Naive thymus-derived CD8-positive, alpha-beta T cell (primary cell): ENCODE results near the gene MXRA8. TPM values are rescaled to one million over a fixed set of nuclear protein-coding genes. Genes with fewer than 3 reads are reported as not detected.
A peak's percentile ranks its signal among the peaks of the same experiment; 100 is the strongest.

Source experiments
- ATAC-seq, 2 donors: fragments of 150-1000 bp; cut with Tn5 transposase in 1 of 2; sonication (Bioruptor Pico), chemical (Tn5 transposase) in 1 of 2; 1 replicate in 1 of 2; 2 replicates in 1 of 2; pipeline ENCODE4 v1.10.0; 2021; ENCODE audit warnings: mild to moderate bottlenecking in 2 of 2, moderate library complexity in 2 of 2
- POLR2A ChIA-PET: fragments of 350-600 bp; sonication (Branson Sonifier 250); formaldehyde crosslinking; loops from one replicate; lab custom pipeline; 2021; ENCODE audit warnings: antibody characterized with exemption; lab: Charles Lee
- DNase-seq, 10 donors: peaks; one replicate each; pipeline versions ENCODE4 v3.0.0 to v3.0.0-alpha.2; 2020 to 2022
- H3K27ac Mint-ChIP-seq, 10 donors: one replicate each; pipeline ENCODE4 v1.8.0; 2020 to 2022; ENCODE audit warnings: mild to moderate bottlenecking in 10 of 10, mixed read lengths in 10 of 10, moderate library complexity in 4 of 10, inconsistent platforms in 1 of 10
- H3K27me3 Mint-ChIP-seq, 5 donors: one replicate each; pipeline ENCODE4 v1.8.0; 2021 to 2022; ENCODE audit warnings: mixed read lengths in 5 of 5
- H3K36me3 Mint-ChIP-seq, 3 donors: one replicate each; pipeline ENCODE4 v1.8.0; 2020 to 2022; ENCODE audit warnings: mixed read lengths in 3 of 3, mild to moderate bottlenecking in 2 of 3, inconsistent platforms in 1 of 3
- H3K4me1 Mint-ChIP-seq, 4 donors: one replicate each; pipeline ENCODE4 v1.8.0; 2021 to 2022; ENCODE audit warnings: mixed read lengths in 4 of 4
- H3K4me3 Mint-ChIP-seq, 10 donors: one replicate each; pipeline ENCODE4 v1.8.0; 2020 to 2022; ENCODE audit warnings: mild to moderate bottlenecking in 10 of 10, mixed read lengths in 10 of 10, moderate library complexity in 6 of 10, inconsistent platforms in 1 of 10
- H3K9me3 Mint-ChIP-seq, 9 donors: one replicate each; pipeline ENCODE4 v1.8.0; 2020 to 2022; ENCODE audit warnings: mixed read lengths in 9 of 9, mild to moderate bottlenecking in 3 of 9, inconsistent platforms in 1 of 9, moderate library complexity in 1 of 9
- polyA plus RNA-seq, 3 donors: library from polyadenylated mRNA; unstranded; fragments of 300-500 nt; fragmentation: Illumina TruSeq; gene quantifications; one replicate each; pipeline ENCODE4 v1.2.3, GENCODE V29; 2021
- total RNA-seq, 8 experiments: library from RNA in 2 of 8; stranded (reverse) in 2 of 8; gene quantifications; one replicate each; pipeline ENCODE4 v1.2.3 and lab custom pipeline; 2021 to 2026

Gene MXRA8
- total and polyA plus RNA-seq, 5 experiments from 2014 or later = 7.4 to 22.0 (median 7.7) TPM

- Mint-ChIP-seq H3K9me3 (no peaks in the 10 kb centered on the region), H3K36me3 (peaks cover 0 to 21% (median 1%) of the 10 kb centered on the region in 3 donors), H3K4me3 (no peak overlapping the region), H3K27ac (no peak overlapping the region), H3K4me1 (peaks cover 2 to 14% (median 7%) of the 10 kb centered on the region in 4 donors), H3K27me3 (no peaks in the 10 kb centered on the region)
- DNase-seq (no peak), ATAC-seq (no peak)
- POLR2A ChIA-PET = interaction anchor here (0.9 to 2.6 kb wide), 3 partner anchors 14 to 88 kb away, joined by 3 to 7 read pairs (median 3); partner anchors contain the start of gene CCNL2
These were observed 46.9 kb downstream of the MXRA8 start for GRCh38 chr1:1311107-1312104.

- peak overlapping the region in 7 of 10 donors; percentile 27 to 79 (median 57) for H3K4me3 Mint-ChIP-seq
- no peak for ATAC-seq
- peak overlapping the region in 6 of 10 donors; percentile 13 to 85 (median 63) for H3K27ac Mint-ChIP-seq
These were observed 47.8 kb downstream of the MXRA8 start for GRCh38 chr1:1310476-1311053.

GRCh38 chr1:1310109-1310385 lies 48.3 kb downstream of the MXRA8 start:
- Mint-ChIP-seq H3K27me3 (no peaks in the 10 kb centered on the region), H3K27ac (peak overlapping the region in 3 of 10 donors; percentile 38 to 53 (median 40)), H3K9me3 (no peaks in the 10 kb centered on the region), H3K4me3 (peak overlapping the region in 9 of 10 donors; percentile 10 to 79 (median 58)), H3K4me1 (peaks cover 6 to 26% (median 21%) of the 10 kb centered on the region in 4 donors), H3K36me3 (peaks cover 0 to 14% (median 1%) of the 10 kb centered on the region in 3 donors)
- ATAC-seq (no peak), DNase-seq (no peak)
- POLR2A ChIA-PET = interaction anchor here (0.9 to 2.1 kb wide), 3 partner anchors 16 to 62 kb away, joined by 3 to 6 read pairs (median 3); no protein-coding TSS in a partner anchor

More at GRCh38 chr1:1310476-1311053, 47.8 kb downstream of the MXRA8 start:
- no peak for DNase-seq
- H3K4me1 Mint-ChIP-seq = peaks cover 6 to 22% (median 15%) of the 10 kb centered on the region in 4 donors
- H3K36me3 Mint-ChIP-seq = peaks cover 0 to 15% (median 1%) of the 10 kb centered on the region in 3 donors
- POLR2A ChIA-PET = interaction anchor here (0.9 to 2.6 kb wide), 3 partner anchors 15 to 89 kb away, joined by 3 to 7 read pairs (median 6); partner anchors contain the start of gene CCNL2
- H3K27me3 Mint-ChIP-seq = no peaks in the 10 kb centered on the region
- no peaks in the 10 kb centered on the region for H3K9me3 Mint-ChIP-seq

- no peak for ATAC-seq
- peaks cover 8 to 26% (median 22%) of the 10 kb centered on the region in 4 donors for H3K4me1 Mint-ChIP-seq
- no peak for DNase-seq
- peak overlapping the region in 7 of 10 donors; percentile 24 to 86 (median 65) for H3K27ac Mint-ChIP-seq
- H3K36me3 Mint-ChIP-seq = peaks cover 0 to 11% (median 1%) of the 10 kb centered on the region in 3 donors
- H3K27me3 Mint-ChIP-seq = no peaks in the 10 kb centered on the region
- H3K4me3 Mint-ChIP-seq = peak overlapping the region; percentile 56 to 79 (median 70)
- POLR2A ChIA-PET = interaction anchor here (0.9 to 2.1 kb wide), 3 partner anchors 16 to 63 kb away, joined by 3 to 6 read pairs (median 3); no protein-coding TSS in a partner anchor
- no peaks in the 10 kb centered on the region for H3K9me3 Mint-ChIP-seq
These were observed 48.9 kb downstream of the MXRA8 start for GRCh38 chr1:1309251-1310108.

GRCh38 chr1:1308756-1309250 lies 49.6 kb downstream of the MXRA8 start:
- Mint-ChIP-seq H3K27me3 (no peaks in the 10 kb centered on the region), H3K36me3 (peaks cover 0 to 11% (median 1%) of the 10 kb centered on the region in 3 donors), H3K4me1 (peaks cover 8 to 27% (median 22%) of the 10 kb centered on the region in 4 donors), H3K27ac (peak overlapping the region in 8 of 10 donors; percentile 40 to 93 (median 90)), H3K4me3 (peak overlapping the region; percentile 78 to 93 (median 82)), H3K9me3 (no peaks in the 10 kb centered on the region)
- no peak for ATAC-seq
- DNase-seq = no peak
- POLR2A ChIA-PET = interaction anchor here (0.9 to 2.1 kb wide), 3 partner anchors 17 to 63 kb away, joined by 3 to 6 read pairs (median 3); no protein-coding TSS in a partner anchor

GRCh38 chr1:1307923-1308755 lies 50.2 kb downstream of the MXRA8 start, which contains the start of the genes ACAP3 and PUSL1:
ACAP3 (minus strand) TSS chr1:1307930; CDS start chr1:1307815, 115 bp downstream.
PUSL1 (plus strand) TSS chr1:1308597; CDS start chr1:1308644, 47 bp downstream.
- peaks cover 0 to 5% (median 0%) of the 10 kb centered on the region in 3 donors for H3K36me3 Mint-ChIP-seq
- ATAC-seq = peak; percentile 62 to 74
- peak within 1 kb of the TSS; percentile 82 to 93 (median 88) for H3K4me3 Mint-ChIP-seq
- peak; percentile 83 to 95 (median 91) for DNase-seq
- POLR2A ChIA-PET = interaction anchor here (1.4 to 2.1 kb wide), 2 partner anchors 17 to 24 kb away, joined by 3 to 6 read pairs; no protein-coding TSS in a partner anchor
- H3K27ac Mint-ChIP-seq = peak within 1 kb of the TSS; percentile 57 to 97 (median 91)
- H3K9me3 Mint-ChIP-seq = no peaks in the 10 kb centered on the region
- peaks cover 8 to 26% (median 22%) of the 10 kb centered on the region in 4 donors for H3K4me1 Mint-ChIP-seq
- no peaks in the 10 kb centered on the region for H3K27me3 Mint-ChIP-seq

- no peaks in the 10 kb centered on the region for H3K27me3 Mint-ChIP-seq
- H3K9me3 Mint-ChIP-seq = no peaks in the 10 kb centered on the region
- H3K4me1 Mint-ChIP-seq = peaks cover 6 to 26% (median 22%) of the 10 kb centered on the region in 4 donors
- DNase-seq (peak in 1 of 10 donors; percentile 12), ATAC-seq (peak in 1 of 2 donors; percentile 2)
- POLR2A ChIA-PET = interaction anchor here (1.0 to 1.1 kb wide), 2 partner anchors 66 to 132 kb away, joined by 3 to 4 read pairs; no protein-coding TSS in a partner anchor
- H3K36me3 Mint-ChIP-seq = peaks cover 0 to 3% (median 0%) of the 10 kb centered on the region in 3 donors
- peak overlapping the region in 9 of 10 donors; percentile 57 to 97 (median 84) for H3K27ac Mint-ChIP-seq
- H3K4me3 Mint-ChIP-seq = peak overlapping the region; percentile 82 to 90 (median 88)
These were observed 51.0 kb downstream of the MXRA8 start for GRCh38 chr1:1307261-1307922.

GRCh38 chr1:1306661-1307260 lies 51.6 kb downstream of the MXRA8 start:
- H3K4me1 Mint-ChIP-seq = peaks cover 6 to 27% (median 22%) of the 10 kb centered on the region in 4 donors
- H3K9me3 Mint-ChIP-seq = no peaks in the 10 kb centered on the region
- no peak for ATAC-seq
- POLR2A ChIA-PET = interaction anchor here (0.6 to 1.1 kb wide), 3 partner anchors 67 to 913 kb away, joined by 3 to 4 read pairs (median 3); no protein-coding TSS in a partner anchor
- peaks cover 0 to 3% (median 0%) of the 10 kb centered on the region in 3 donors for H3K36me3 Mint-ChIP-seq
- DNase-seq = peak in 1 of 10 donors; percentile 17
- H3K4me3 Mint-ChIP-seq = peak overlapping the region; percentile 82 to 90 (median 88)
- peak overlapping the region; percentile 57 to 97 (median 86) for H3K27ac Mint-ChIP-seq
- no peaks in the 10 kb centered on the region for H3K27me3 Mint-ChIP-seq

GRCh38 chr1:1306070-1306660 lies 52.2 kb downstream of the MXRA8 start:
- Mint-ChIP-seq H3K27me3 (no peaks in the 10 kb centered on the region), H3K9me3 (no peaks in the 10 kb centered on the region), H3K36me3 (no peaks in the 10 kb centered on the region), H3K4me3 (peak overlapping the region; percentile 82 to 90 (median 88)), H3K4me1 (peaks cover 6 to 28% (median 22%) of the 10 kb centered on the region in 4 donors), H3K27ac (peak overlapping the region; percentile 57 to 94 (median 89))
- ATAC-seq (no peak), DNase-seq (peak in 1 of 10 donors; percentile 28)
- POLR2A ChIA-PET = interaction anchor here (0.6 to 1.8 kb wide), 5 partner anchors 11 to 914 kb away, joined by 3 to 5 read pairs (median 3); partner anchors contain the start of gene AURKAIP1
